GM21717 (cell line): ENCODE measurements around the gene KLHL2.
"Not testable (repeated sequence)": the region's sequence is repeated elsewhere in the genome, so short reads cannot be mapped to it uniquely, and the experiment has no call there.

ENCODE experiments used
- ATAC-seq: cut with Tn5 transposase; IDR thresholded peaks from one replicate; pipeline ENCODE4 v1.9.1; 2021; ENCODE audit warnings: mild to moderate bottlenecking, moderate library complexity; ENCODE audit not compliant: unreplicated experiment

The KLHL2 gene

DNA sequence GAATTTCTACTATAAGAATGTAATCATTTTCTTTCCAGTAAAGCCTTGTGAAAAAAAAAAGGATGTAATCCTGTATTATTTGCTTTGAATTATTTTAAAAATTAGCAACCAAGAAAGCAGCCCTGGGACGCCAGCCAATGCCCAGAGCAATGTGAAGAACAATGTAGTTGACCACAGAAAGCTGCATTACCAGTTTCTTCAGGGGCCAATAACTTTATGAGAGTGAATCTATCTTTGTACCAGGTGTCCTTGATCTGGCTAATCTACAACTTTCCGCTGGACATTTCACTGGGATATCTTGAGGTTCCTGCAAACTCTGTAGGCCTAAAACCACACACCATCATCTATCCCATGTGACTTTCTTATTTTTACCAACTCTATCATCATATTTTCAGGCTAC is 7.6 kb upstream of the KLHL2 start:
- no peak for ATAC-seq

DNA sequence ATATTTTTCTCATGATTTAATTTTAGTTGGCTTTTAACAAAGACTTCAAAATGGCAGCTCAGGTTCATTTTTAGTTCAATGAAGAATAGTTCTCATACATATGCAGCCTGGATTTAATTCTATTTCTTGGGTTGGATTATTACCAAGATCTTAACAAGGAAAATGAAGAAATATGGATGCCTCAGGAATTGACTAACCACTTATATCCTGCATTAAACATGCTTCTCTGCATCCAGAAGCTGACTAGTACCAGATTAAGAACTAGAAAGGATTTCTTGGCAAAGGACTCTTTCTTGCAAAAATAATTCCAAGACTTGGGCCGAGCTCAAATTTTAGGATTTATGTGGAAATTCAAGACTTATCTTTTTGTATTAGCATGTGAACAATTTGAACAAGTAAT is 5.6 kb upstream of the KLHL2 start:
- ATAC-seq = no peak

DNA sequence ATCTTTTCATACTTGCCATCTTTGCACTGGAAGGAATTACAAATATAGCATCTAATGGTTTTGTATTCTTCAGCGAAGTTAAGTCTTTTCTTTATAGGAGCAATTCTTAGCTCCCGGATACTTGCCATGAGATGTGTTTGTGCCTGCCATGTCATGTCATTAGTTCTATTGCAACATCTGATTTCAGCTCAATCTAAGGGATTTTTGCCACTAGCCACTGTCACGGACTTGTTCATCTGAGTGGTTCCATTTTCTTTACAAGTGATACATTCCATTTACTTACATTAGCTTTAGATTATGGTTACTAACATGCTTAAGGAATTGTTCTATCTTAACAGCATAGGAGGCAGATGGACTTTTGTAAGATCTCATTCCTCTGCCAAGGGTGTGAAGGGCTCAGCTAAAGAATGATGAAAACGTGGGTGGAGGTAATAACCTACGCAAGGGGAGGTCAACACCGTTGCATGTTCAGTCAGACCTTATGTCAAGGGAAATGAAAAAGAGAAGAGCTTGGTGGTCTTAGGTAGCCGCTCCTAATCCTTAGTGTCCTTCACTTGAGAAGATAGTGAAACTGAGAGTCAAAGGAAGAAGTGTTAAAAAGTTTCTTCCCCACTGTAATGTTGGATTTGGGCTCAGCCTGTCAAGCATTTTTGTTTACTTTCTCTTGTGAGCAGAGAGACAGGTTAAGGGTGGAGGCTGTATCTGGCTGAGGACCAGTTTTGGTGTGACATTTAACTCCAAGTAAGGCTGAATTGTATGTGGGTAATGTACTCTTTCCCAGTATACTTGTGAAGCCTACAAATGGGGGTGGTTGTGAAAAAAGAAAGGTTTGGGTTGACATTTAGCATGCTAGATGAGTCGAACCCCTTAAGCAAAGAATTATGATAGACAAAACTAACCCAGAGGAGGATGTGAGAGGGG is 3.6 kb upstream of the KLHL2 start:
- no peak for ATAC-seq

DNA sequence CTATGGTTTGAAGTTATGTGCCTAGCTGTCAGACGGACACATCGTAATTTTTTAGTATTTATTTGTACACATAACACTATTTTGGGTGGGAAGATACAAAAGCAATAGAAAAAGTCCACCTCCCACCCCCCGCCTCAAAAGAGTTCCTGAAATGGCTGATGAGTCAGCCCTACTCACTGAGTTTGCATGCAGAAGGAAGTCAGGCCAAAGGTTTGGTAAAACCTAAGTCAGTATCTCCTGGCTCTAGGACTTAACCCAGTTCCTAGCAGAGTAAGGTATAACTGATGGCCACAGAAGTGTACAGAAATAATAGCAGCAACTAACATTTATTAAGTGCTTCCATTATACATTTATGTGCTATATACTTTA is 2.9 kb upstream of the KLHL2 start:
- no peak for ATAC-seq

DNA sequence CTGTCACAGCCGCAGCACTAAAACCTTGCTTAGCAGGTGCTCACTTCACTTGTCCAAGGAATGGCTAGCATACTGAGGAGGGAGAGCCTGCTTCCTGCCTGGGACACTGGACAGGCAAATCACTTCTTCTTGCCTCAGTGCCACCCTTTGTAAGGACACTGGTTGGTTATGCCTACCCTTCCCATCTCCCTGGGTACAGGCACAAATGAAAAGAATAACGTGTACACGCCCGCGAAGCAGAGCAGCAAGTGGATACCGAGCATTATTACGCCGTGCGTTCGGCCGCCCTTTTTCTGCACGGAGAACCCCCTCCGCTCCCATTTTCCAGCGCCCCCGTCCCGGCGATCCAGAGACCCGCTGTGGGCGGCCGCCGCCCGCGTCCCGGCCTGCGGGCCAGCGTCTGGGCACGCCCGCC is 338 bp upstream of the KLHL2 start:
- ATAC-seq = peak; percentile 35

DNA sequence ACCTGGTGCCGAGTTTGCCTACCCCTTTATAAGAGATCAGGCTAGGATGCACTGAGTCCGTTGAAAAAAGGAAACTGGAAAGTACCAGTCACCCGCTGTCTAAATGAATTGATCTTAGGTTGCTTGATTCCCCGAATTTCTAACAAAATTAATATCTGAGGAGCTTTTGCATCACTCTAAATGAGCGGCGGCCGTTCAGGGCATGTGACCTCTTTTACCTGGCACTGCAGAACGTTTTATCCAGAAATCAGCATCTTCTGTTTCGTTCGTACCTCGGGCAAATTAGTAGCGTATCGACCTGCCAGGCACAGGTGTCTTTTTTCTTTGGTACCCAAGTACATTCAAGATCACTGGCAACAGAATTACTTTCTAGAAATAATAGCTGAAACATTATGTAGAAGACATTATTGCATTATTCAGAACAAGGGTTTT is 876 bp downstream of the KLHL2 start:
- peak; percentile 32 for ATAC-seq

DNA sequence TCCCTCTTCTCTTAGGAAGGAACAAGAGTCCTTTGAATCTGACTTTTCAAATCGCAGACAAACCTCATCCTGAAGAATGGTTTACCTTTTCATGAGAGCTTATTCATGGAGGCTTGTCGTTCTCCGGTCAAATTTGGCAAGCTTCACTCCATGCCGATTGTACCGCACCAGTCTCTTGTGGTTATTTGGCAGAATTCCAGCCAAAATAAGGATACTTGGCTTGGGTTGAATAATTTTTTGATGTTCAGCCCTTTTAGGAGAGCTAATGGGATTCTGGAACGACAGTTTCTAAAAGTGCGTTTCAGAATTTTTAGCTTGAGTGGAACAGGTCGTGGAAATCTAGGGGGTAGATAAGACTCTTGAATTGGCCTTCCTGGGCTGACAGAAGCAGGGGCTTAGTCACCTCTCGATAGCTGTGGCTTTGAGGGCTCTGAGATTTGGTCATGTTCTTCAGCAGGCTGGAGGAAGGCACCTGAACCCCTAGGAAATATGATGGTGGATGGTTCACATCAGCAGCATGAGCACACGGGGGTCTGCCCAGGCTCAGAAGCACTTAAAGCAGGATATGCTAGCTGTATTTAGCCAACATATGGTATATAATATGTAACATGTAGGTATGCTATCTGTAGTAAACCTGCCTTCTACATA is 1.5 kb downstream of the KLHL2 start:
- ATAC-seq = no peak

DNA sequence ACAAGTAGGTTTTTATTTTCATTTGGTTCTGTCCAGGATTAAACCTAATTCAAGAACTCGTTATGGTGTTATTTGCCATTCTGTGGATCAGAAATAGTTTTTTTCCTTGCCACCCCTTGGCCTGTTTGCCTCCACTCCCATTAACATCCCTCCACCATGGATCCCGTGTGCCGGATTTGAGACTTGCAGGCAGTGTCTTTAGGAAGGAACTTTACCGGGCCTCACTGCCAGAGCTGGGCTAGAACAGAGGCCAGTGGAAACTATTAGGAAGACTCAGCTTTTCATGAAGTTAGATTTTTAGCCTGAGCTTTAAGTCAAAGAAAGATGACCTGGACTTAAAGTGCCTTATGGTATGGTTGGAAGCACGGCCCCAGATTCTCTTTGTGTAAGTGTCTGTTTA is 2.4 kb downstream of the KLHL2 start:
- ATAC-seq = no peak

DNA sequence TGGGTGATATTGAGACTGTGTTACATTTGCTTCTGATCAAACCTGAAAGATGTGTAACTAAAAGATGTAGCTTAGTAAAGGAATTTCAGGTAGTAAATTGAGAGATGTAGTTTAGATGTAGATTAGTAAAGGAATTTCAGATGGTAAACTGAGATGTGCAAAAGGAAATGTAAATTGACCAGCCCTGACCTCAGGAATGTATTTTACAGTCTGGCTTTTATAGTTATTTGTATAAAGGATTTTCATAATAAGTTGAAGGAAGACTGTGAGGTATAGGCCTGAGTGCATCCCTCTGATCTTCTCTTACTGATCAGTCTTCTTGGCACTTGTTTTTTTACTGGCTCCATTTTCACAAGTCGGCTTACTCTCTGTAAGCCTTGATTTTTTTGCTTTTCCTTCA is 3.2 kb downstream of the KLHL2 start:
- no peak for ATAC-seq

DNA sequence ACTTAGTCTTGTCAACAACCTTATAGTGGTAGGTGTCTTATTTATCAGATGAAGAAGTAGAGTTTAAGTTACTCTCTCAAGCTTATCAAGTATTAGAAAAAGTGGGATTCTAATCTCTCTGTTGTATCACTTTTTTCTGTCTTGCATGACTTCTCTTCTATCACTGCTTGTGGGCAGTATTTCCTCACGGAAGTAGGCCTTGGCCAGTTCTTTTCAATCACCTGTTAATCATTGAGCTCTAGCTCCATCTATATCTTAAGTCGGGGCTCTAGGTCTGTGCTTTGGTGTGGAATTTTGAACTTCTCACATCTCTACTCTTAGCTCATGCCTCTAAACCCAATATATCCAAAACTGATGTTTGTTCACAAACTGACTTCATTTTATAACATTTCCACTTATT is 5.3 kb downstream of the KLHL2 start:
- not testable (repeated sequence) for ATAC-seq

DNA sequence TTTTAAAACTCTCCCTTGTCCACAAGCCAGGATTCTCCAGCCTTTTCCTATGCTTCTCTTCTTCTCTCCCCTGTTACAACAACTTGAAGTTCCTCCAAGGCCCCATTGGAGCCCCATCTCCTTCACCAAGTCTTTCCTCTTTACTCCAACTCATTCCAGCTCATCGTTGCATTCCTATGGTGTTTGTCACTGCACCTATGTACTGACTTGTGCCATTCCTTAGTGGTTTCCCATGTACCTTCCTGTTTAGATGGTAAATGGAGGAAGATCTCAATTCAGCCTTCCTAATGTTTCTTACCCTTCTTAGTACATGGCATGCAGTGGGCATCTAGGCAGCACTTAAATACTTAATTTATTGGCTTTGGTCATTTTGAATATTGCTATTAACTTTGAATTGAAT is 6.0 kb downstream of the KLHL2 start:
- not testable (repeated sequence) for ATAC-seq

DNA sequence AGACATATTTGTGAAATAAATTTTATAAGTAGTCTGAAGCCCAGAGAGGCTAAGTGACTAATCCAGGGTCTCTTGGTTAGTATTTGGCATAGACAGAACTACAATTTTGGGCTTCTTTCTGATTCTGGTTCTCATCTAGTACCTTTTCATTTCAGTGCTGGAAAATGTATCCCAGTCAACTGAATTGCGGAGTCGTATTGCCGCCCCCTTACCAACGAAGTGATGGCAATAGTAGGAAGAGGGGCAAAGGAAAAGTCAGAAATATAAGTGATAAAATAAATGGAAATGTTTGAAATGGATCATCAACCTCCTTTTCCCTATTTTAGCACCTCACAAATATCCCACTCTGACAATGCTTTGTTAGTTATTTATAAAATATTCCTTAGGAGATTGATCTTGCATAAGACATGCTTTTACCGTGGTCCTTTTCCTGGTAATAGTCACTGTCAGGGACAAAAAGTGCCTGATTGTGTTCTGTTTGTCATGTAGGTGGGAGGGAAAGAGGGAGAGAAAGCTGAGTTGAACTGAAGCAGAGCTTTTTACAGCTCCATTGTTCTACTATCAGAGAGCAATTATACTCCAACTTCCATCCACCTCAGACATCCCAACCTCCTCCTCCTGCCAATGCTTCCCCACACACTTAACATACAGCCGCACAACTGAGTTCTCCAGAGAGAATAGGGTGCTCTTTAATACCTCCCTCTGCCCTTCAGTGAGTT is 6.8 kb downstream of the KLHL2 start:
- not testable (repeated sequence) for ATAC-seq

DNA sequence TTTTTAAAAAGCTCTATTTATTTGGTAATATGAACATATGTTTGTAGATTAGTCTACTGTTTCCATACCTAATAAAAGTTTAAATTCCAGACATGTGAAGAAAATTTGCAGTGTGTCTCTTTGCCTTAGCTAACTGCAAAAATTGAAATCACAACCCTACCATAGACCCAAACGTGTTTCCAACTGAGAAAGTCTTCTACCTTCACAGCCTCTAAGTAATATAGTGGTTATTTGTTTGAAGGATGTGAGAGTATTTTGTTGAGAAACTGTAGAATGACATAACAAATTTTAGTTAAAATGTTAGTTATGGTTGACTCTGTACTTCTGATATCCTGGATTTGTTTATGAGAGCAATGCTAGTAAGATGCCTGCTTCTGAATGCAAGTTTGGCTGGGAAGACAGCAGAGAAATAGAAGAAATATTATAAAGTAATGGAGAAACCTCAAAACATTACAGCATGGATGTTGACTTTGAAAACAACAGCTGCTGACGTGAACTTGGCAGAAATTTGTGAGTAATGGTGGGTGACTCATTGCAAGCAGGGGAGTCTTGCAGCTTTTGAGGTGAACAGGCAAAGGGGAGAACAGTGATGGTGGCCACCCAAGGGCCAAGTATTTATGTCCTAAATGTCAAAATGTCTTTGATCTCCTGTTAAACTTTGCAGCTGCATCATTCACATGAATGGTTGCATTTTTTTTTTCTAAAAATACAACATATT is 7.8 kb downstream of the KLHL2 start:
- peak; percentile 65 for ATAC-seq

DNA sequence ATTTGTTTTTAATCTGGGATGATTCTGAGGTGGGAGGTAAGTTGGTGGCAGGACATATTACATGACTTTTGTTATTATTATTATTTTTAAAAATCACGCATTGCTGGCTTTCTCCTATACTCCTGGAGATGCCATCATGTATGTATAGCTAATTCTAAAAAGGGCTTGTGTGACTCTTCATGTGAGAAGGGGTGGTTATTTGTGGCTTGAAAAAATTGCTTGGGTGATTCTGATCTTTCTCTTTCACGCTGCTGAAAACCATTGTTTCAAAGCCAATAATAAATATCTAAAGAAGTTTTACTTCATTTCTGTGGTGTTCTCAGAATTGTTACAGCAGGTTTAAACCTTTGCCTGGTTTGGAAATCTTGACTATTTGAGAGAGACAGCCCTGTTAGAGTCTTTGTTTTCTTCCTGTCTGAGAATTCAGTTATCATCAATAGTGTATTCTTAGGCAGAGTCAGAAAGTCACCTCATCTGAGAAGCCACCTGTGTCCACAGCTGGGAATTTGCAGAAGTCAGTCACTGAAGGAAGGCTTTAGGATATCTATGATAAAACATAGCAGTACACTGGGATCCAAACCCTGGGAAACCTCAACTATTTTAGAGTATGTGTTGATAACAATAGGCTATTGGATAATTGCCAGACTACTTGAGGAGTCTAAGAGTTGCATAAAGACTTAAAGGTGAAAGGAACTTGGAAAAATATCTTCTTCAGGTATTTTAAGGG is 8.6 kb downstream of the KLHL2 start:
- ATAC-seq = peak; percentile 75

DNA sequence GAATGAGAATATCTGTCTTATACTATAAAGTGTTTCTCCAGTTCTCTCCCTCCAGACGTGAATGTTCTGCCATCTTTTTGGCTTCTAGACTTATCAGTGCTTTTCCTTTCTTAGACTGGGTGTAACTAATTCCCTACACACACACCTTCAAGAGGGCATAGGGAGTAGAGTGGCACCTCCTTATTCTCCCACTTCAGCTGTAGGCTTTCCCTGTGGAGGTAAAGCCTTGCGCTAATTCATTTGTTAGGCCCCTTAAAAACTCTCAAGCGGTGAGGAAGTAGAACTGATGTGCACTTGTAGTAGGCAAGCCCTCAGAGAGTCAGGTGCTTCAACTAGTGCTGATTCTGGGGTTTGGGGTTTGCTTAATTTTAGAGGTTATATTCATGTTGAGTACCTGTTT is 10.0 kb downstream of the KLHL2 start:
- no peak for ATAC-seq

DNA sequence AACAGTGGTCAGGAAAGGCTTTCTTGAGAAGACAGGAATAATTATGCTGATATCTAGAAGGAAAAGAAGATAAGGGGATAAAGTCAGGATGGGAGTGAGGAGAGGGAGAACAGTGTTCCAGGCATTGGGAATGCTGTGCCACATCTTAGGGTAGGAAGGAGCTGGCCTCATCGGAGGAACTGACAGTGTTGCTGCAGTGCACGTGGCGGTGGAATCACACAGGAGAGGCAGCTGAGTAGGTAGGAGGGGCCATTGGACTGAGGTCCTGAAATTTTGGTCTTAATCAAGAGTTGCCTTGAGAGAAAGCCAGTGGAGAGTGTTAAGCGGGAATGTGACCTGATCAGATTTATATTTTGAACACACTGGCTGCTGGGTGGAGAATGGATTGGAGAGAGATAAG is 13.9 kb downstream of the KLHL2 start:
- ATAC-seq = not testable (repeated sequence)

DNA sequence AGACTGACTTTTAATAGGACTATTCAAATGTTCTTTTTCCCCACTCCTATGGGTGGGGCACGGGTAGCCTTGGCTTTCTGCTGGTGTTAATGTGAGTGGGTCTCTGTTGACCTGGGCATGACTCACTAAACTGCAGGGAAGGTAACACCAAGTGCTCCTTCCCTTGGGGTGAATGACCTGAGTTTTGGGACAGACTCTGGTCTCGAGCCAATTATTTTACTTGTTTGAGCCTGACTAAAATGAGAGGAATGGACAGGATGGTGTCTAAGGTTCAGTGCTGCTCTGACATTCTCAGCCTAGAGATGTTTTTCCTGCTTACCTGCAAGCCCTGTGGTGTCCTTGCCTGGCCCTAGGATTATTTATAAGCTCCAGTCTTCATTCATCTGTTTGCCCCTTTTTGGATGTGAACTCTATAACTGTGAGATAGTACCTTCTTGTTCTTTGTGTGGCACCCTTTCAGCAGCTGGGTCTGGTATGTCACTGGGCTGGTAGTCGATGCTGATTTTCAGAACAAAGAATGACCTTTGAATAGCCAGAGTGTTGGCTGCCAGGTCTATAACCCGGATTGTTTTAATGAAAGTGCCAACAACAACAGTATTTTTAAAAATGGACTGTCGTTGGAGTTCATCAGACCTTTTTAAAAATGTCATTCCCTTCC is 14.8 kb downstream of the KLHL2 start:
- ATAC-seq = not testable (repeated sequence)

DNA sequence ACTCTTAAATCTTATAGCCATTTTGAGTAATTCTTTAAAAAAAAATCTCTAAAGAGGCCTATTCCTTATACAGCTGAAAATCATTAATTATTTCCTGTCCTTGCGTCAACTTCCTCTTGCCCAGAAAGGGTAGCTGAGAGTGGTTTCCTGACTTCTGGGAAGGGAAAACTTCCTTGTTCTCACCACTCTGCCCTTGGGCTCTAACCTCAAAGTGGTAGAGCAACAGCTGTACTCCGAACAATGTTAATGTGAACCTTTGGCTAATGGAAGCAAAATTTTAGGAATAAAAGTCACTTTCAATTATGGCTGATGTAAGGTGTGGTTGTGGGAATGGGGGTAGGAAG is 15.3 kb downstream of the KLHL2 start:
- ATAC-seq = no peak

DNA sequence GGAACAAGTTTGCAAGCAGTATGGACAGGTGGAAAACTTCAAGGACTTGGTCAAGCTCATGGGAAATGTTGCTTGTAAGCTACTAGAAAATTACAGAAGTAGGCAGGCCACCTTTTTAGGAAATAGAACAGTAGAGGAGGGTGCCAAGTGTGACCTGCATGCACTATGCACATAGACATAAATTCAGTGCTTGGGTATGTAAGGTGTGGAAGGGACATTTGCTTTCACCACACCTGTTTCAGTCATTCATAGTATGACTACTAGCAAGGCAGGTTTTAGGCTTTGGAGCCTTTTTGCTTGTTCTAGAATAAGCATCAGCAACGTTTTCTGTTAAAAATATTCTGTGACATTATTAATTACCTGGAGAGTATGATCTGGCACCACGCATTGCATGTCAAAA is 20.0 kb downstream of the KLHL2 start:
- ATAC-seq = not testable (repeated sequence)
